Hepatocyte (in vitro differentiated cells): Measurements from ENCODE around the gene MCOLN2.

Experiments
- EZH2 ChIP-seq: fragments of 200-600 bp; sonication (generic); IDR thresholded peaks from 2 replicates; pipeline ENCODE4 v1.6.1; 2016; ENCODE audit warnings: antibody characterized with exemption, mild to moderate bottlenecking, borderline replicate concordance
- EZH2phosphoT487 ChIP-seq: fragments of 200-600 bp; sonication (generic); IDR thresholded peaks from one replicate; pipeline ENCODE4 v1.6.1; 2018; ENCODE audit warnings: antibody characterized with exemption, mild to moderate bottlenecking, low read depth, moderate library complexity; ENCODE audit not compliant: unreplicated experiment, severe bottlenecking
- TF ChIP-seq, protein P1 (sequence below): fragments of 200-600 bp; sonication (generic); IDR thresholded peaks from 2 replicates; pipeline ENCODE4 v1.5.1; 2016; ENCODE audit warnings: antibody characterized with exemption, mild to moderate bottlenecking; ENCODE audit not compliant: poor library complexity

DNA sequence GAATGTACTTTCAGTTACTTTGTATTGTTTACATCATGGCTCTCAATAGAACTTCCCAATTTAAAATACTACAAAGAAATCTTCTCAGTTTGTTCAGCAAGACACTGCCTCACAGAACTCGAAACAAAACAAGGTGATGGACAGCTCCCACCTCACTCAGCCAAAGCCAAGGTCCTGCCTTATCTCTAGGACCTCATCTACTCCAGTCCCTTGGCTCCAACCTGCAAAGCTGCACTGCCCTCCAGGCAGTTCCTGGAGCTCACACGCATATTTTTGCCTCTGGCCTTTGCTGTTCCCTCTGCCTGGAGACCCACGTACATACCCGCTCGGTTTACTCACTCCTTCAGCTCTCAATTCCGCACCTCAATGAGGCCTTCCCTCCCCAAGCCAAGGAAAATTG is 40.3 kb downstream of the MCOLN2 start:
- TF ChIP-seq, protein P1, sequence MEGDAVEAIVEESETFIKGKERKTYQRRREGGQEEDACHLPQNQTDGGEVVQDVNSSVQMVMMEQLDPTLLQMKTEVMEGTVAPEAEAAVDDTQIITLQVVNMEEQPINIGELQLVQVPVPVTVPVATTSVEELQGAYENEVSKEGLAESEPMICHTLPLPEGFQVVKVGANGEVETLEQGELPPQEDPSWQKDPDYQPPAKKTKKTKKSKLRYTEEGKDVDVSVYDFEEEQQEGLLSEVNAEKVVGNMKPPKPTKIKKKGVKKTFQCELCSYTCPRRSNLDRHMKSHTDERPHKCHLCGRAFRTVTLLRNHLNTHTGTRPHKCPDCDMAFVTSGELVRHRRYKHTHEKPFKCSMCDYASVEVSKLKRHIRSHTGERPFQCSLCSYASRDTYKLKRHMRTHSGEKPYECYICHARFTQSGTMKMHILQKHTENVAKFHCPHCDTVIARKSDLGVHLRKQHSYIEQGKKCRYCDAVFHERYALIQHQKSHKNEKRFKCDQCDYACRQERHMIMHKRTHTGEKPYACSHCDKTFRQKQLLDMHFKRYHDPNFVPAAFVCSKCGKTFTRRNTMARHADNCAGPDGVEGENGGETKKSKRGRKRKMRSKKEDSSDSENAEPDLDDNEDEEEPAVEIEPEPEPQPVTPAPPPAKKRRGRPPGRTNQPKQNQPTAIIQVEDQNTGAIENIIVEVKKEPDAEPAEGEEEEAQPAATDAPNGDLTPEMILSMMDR: no peak
- TF ChIP-seq EZH2: no peak
- TF ChIP-seq EZH2phosphoT487: no peak
